HCT116 (cell line): ENCODE measurements around the gene EPS8.

ENCODE experiments used
- EGR1 ChIP-seq: IDR thresholded peaks from 2 replicates; pipeline ENCODE4 v1.6.1; 2012; ENCODE audit warnings: low read depth
- EZH2 ChIP-seq: fragments of 200-600 bp; sonication (generic); IDR thresholded peaks from 2 replicates; pipeline ENCODE4 v1.6.1; 2017; ENCODE audit warnings: antibody characterized with exemption, mixed run types
- EZH2phosphoT487 ChIP-seq: fragments of 200-600 bp; IDR thresholded peaks from 2 replicates; pipeline ENCODE4 v1.6.1; 2018; ENCODE audit warnings: antibody characterized with exemption, borderline replicate concordance
- POLR2A ChIP-seq: IDR thresholded peaks from 2 replicates; pipeline ENCODE4 v1.7.0; 2011; ENCODE audit warnings: borderline replicate concordance; ENCODE audit not compliant: insufficient read depth, insufficient read length; ENCODE audit errors: extremely low read depth
- POLR2AphosphoS5 ChIP-seq: IDR thresholded peaks from 2 replicates; pipeline ENCODE4 v1.6.1; 2011; ENCODE audit warnings: mild to moderate bottlenecking, low read depth, low read length, moderate library complexity
- SIN3A ChIP-seq: IDR thresholded peaks from 2 replicates; pipeline ENCODE4 v1.6.1; 2012; ENCODE audit warnings: low read depth
- YY1 ChIP-seq: IDR thresholded peaks from 2 replicates; pipeline ENCODE4 v1.6.1; 2011; ENCODE audit warnings: low read length, low read depth, moderate library complexity, mild to moderate bottlenecking; ENCODE audit not compliant: insufficient replicate concordance; ENCODE audit errors: extremely low read depth
- ZBTB33 ChIP-seq: IDR thresholded peaks from 2 replicates; pipeline ENCODE4 v1.6.1; 2011; ENCODE audit warnings: mild to moderate bottlenecking, low read length, moderate library complexity; ENCODE audit not compliant: insufficient replicate concordance; ENCODE audit errors: extremely low read depth
- ZNF274 ChIP-seq: fragments of 200-500 bp; sonication (Bioruptor generic); IDR thresholded peaks from 2 replicates; pipeline ENCODE4 v1.6.1; 2014; ENCODE audit warnings: mild to moderate bottlenecking, low read depth, low read length, inconsistent platforms
- TF ChIP-seq, protein P1 (sequence below), 3 experiments: fragments of 200-600 bp in 1 of 3; sonication (generic) in 1 of 3; IDR thresholded peaks in 2 of 3; conservative IDR thresholded peaks in 1 of 3; 2 replicates each; pipeline ENCODE4 v1.5.1; 2012 to 2017; ENCODE audit warnings: low read depth in 2 of 3, low read length in 2 of 3, antibody characterized with exemption in 1 of 3, borderline replicate concordance in 1 of 3, control low read depth in 1 of 3, mild to moderate bottlenecking in 1 of 3, mixed read lengths in 1 of 3, mixed run types in 1 of 3, moderate library complexity in 1 of 3; ENCODE audit not compliant: insufficient read depth in 1 of 3
- TF ChIP-seq, protein P2 (sequence below): IDR thresholded peaks from 2 replicates; pipeline ENCODE4 v1.6.1; 2012; ENCODE audit warnings: low read depth

DNA sequence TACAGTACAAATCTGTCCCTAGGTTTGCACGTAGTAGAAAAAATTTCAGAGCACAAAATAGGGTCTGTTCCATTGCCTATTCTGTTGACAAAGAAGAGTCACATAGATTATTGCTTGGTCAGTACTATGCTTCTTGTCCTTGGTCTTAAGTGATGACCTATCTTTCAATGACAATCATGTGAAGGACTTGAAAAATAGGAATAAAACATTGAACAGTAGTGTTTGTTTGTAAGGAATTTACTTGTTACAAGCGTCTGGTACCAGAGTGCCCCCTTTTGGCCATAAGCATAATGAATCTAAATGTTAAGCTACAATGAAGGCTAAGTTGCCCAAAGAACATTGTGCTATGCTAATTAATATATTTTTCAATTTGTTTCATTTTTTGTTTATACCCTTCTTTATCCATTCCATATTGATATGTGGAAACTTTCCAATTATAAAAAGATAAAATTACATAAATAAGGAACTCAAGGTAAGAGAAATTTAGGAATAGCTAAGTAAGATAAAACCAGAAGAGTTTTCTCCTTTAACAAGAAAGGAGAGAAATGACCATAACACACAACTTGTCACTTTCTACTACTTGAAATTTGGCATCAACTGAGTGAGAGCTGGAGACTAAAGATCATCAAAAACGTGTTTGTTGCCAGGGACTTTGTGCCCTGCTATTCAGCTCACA lies 204.7 kb downstream of the EPS8 start:
- TF ChIP-seq POLR2A (no peak), EZH2 (no peak), EZH2phosphoT487 (no peak), SIN3A (no peak), YY1 (no peak), ZBTB33 (no peak), ZNF274 (no peak), EGR1 (no peak), POLR2AphosphoS5 (no peak)
- TF ChIP-seq, protein P1, sequence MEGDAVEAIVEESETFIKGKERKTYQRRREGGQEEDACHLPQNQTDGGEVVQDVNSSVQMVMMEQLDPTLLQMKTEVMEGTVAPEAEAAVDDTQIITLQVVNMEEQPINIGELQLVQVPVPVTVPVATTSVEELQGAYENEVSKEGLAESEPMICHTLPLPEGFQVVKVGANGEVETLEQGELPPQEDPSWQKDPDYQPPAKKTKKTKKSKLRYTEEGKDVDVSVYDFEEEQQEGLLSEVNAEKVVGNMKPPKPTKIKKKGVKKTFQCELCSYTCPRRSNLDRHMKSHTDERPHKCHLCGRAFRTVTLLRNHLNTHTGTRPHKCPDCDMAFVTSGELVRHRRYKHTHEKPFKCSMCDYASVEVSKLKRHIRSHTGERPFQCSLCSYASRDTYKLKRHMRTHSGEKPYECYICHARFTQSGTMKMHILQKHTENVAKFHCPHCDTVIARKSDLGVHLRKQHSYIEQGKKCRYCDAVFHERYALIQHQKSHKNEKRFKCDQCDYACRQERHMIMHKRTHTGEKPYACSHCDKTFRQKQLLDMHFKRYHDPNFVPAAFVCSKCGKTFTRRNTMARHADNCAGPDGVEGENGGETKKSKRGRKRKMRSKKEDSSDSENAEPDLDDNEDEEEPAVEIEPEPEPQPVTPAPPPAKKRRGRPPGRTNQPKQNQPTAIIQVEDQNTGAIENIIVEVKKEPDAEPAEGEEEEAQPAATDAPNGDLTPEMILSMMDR (IDR thresholded peaks at IDR 0.05 in 2 of 3, conservative IDR thresholded peaks at IDR 0.05 in 1 of 3; ENCODE audit: borderline replicate concordance in 1 of 3, insufficient read depth in 1 of 3, low read depth in 2 of 3, low read length in 2 of 3), result peak; percentile 55 to 75 (median 61); a peak in 5 of 6 replicates
- TF ChIP-seq, protein P2, sequence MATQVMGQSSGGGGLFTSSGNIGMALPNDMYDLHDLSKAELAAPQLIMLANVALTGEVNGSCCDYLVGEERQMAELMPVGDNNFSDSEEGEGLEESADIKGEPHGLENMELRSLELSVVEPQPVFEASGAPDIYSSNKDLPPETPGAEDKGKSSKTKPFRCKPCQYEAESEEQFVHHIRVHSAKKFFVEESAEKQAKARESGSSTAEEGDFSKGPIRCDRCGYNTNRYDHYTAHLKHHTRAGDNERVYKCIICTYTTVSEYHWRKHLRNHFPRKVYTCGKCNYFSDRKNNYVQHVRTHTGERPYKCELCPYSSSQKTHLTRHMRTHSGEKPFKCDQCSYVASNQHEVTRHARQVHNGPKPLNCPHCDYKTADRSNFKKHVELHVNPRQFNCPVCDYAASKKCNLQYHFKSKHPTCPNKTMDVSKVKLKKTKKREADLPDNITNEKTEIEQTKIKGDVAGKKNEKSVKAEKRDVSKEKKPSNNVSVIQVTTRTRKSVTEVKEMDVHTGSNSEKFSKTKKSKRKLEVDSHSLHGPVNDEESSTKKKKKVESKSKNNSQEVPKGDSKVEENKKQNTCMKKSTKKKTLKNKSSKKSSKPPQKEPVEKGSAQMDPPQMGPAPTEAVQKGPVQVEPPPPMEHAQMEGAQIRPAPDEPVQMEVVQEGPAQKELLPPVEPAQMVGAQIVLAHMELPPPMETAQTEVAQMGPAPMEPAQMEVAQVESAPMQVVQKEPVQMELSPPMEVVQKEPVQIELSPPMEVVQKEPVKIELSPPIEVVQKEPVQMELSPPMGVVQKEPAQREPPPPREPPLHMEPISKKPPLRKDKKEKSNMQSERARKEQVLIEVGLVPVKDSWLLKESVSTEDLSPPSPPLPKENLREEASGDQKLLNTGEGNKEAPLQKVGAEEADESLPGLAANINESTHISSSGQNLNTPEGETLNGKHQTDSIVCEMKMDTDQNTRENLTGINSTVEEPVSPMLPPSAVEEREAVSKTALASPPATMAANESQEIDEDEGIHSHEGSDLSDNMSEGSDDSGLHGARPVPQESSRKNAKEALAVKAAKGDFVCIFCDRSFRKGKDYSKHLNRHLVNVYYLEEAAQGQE, result no peak
